Stimulated activated CD4-positive, alpha-beta T cell treated with anti-CD3 and anti-CD28 coated beads, Interleukin-15, amount 100 ng/mL, for 24 hours (primary cell): ENCODE measurements around the gene PTRHD1.

ENCODE experiments used
- DNase-seq: peaks from one replicate; pipeline ENCODE4 v3.0.0-alpha.2; 2020

PTRHD1 gene

DNA sequence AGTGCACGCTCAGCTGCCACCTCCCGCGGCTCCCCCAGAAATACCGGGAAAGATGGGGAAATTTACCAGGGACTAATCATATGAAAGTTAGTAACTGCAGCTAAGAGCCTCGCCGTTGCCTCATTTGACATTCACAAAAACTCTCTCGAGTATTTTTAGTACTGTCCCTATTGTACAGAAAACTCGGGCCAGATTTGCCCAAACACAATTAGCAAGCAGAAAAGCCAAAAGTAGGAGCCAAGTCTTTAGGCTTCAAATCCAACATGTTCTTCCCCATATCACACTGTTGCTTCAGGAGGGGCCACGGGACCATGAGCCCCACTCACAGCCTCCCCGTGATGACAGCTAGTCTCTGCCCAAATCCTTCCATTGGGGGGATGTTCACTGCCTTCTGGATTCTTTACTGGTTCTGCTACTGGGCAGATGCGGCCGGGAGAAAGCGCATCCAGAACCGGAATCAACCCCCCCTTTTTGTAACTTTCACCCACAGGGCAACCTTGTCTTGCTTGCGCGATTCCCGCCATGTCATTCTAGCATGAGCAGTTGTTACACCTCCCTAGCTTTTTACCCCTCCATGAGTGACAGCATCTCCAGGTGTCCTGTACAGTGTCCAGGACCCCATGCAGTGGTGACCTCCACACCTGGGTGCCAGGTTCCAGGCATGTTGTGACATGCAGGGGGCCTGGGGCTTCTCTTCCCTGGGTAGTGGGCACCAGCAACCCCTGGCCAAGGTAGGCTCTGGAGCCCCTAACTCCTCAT is 35.2 kb upstream of the PTRHD1 start:
- no peak for DNase-seq

DNA sequence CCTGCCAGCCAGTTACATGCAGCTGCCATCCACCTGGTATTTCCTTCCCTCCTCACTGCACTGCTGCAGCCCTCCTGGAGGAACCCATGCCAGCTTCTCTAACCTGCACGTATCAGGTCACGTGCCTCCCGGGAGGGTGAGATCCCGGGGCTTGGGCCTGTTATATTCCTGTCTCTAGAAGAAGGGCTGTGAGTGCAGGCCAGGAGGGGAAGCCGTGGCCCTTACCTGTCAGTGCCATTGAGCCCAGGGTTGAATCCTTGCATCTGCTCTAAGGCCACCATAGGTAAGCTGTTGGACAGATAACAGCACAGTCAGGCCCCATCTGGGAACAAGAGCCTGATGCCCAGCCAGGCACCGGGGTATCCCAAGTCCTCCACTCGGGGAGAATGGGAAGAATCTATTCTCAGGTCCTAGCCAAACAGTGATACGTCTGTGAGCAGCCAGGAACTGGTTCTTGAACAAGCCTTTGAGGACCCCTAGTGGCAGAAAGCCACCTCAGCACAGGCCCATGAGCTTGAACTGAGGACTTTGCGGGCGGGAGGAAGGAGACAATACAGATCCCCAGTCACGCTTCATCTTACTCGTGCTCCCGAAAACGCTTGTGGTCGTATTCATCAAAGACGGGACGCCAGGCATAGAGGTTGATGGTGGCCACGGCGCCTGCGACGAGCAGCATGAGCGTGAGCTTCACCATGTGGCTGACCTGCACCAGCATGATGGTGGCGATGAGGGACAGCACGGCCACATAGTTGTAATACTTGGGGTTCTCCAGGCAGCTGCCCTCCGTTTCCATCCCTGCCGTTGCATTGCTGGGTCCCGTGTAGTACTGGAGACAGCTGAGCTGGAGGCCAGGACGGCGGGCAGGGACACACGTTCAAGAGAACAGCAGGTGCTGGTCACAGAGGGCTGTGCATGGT is 34.4 kb upstream of the PTRHD1 start:
- DNase-seq, result peak; percentile 79

DNA sequence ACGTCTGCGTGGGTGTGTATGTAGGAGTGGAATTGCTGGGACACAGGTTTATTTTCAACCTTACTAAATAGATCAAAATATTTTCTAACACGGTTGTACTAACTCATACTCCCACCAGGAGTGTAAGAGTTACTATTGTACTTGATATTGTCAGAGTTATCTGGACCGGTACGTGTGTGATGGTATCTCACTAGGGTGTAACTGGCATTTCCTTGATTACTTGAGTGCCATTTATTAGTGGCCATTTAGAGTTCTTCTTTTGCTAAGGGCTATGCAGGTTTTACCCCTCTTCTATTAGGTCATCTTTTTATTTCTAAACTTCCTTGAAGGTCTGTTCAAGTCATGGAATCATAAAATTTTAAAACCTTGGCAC is 33.6 kb upstream of the PTRHD1 start:
- no peak for DNase-seq

DNA sequence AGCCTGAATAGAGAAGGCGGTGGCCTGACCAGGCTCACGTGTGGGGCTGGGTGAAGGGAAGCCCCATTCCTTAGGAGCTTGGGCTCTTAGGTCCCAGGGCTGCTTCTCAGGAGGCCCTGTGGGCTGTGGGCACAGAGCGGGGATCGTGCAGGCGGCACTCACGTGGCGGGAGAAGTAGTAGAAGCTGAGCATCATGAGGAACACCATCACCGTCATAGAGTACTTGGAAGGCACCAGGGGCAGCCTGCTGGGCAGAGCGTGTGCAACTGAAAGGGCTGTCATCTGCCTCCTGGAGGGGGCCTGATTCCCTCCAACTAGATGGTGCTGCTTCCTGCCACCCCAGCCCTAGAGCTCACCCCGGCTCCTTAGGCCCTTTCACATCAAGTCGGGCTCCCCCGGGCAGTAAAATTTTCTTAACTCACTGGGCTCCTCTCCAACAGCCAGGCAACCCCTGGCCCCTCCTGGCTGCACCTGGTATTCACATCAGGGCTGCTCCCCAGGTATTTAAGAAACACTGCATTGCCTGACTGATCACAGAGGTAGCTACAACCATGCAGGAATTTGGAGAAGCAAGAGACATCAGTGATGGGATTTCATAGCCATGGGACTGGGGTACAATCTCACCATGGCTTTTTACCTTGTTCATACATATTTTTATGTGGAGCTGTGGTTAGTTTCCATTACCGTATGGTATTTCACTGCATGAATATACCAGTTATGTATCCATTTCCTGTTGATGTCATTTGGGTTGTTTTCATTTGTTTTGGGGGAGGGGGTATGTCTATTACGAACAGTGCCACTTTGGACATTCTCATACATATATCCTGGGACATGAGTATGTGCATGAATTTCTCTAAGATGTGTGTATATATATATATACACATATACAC is 32.9 kb upstream of the PTRHD1 start:
- no peak for DNase-seq

DNA sequence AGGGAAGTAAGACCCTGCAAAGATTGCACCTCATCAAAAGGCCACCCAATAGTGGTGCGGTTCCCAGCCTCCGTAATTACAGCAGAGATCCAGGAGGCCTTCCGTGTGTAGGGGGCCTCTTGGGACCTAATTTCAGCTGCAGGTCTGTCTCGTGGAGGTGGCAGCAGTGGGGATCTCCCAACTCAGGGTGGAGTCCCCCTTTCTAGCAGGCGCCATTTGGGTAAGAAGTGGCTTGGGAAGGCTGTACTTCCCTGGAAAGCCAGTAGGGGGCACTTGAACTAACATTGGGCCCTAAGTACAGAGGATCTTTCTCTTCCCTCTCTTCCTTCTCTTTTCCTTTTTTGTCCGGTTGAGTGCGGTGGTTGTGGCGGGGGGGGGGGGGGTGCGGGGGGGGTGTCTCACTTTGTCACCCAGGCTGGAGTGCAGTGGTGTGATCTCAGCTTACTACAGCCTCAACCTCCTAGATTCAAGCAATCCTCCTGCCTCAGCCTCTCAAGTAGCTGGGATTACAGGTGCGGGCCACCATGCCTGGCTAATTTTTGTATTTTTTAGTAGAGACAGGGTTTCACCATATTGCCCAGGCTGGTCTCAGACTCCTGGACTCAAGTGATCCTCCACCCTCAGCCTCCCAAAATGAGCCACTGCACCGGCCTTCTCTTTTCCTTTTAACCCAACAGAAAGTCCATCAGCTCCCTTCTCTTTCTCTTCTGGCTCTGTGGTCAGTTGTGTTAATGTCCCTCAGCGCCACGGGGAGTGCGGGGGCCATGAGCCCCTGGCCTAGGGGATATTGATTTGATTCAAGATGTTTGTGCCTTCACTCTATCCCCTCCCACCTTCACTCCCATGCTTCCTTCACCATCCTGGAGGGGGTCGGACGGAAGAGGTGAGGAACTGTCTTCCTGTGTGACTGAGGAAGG is 32.0 kb upstream of the PTRHD1 start:
- DNase-seq, result peak; percentile 59

DNA sequence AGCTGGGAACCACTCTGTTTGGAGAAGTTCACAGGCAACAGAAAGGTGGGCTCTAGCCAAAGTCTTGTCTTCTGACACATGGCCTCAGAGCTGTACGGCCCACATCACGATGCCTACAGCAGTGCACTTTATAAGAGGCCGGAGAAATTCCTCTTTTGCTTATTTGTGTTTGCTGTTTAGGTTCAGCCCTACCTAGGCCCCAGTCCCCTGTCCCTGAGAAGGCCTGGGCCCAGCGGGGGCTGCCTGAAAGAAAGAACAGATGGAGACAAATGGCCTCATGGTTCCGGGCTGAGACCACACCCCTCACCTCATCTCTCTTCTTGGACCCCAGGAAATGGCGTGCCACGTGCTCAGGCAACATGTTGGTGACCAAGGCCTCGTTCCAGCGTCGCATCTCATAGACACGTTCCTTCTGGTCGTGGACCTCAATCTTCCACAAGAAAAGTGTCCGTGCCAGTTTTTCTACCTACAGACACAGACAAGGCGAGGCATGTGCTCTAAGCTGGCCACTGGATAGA is 30.9 kb upstream of the PTRHD1 start:
- no peak for DNase-seq

DNA sequence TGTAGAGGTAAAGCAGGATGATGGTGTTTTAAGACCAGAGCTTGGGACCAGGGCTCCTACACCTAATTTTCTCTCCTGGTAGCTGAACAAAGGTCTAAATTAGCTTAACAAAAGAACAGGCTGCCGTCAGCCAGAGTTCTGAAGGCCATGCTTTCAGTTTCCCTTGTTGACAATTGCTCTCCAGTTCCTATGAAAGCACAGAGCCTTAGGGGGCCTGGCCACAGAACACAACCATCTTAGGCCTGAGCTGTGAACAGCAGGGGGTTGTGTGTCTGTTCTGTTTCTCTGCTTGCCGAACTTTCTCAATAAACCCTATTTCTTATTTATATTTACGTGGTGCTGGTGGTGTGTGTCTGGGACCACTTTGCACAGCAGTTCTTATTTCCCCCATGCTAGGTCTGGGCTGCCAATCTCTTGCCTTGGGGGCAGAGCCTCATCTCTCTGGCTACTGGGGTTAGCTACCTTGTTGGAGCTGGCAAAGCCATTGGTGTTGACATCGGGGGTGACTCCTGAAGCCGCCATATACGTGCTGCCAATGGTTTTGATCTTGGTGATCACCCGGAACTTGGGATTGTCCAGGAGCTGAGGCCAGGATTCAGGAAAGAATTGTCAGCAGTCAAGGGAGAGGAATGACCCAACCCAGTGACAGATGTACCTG is 29.0 kb upstream of the PTRHD1 start:
- no peak for DNase-seq

DNA sequence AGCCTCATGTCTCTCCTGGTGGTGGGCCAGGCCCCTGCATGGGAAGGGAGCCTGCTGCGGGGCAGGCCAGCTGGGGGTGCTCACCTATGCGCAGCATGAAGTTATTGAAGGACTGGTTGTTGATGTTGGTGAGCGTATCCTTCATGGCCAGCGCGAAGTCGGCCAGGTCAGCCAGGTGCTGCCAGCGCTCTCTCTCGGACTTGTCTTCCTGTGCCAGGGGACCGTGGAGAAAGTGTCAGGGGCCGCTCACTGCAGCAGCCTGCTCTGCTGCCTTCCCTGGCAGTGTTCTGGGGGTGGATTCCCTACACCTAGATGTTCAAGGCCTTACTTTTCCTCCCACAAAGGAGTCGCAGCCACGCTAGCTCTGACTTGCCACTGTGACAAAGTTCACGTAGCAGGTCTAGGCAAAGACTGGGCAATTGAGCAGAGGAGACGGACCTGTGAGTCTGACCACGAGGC is 28.3 kb upstream of the PTRHD1 start:
- DNase-seq, result no peak

DNA sequence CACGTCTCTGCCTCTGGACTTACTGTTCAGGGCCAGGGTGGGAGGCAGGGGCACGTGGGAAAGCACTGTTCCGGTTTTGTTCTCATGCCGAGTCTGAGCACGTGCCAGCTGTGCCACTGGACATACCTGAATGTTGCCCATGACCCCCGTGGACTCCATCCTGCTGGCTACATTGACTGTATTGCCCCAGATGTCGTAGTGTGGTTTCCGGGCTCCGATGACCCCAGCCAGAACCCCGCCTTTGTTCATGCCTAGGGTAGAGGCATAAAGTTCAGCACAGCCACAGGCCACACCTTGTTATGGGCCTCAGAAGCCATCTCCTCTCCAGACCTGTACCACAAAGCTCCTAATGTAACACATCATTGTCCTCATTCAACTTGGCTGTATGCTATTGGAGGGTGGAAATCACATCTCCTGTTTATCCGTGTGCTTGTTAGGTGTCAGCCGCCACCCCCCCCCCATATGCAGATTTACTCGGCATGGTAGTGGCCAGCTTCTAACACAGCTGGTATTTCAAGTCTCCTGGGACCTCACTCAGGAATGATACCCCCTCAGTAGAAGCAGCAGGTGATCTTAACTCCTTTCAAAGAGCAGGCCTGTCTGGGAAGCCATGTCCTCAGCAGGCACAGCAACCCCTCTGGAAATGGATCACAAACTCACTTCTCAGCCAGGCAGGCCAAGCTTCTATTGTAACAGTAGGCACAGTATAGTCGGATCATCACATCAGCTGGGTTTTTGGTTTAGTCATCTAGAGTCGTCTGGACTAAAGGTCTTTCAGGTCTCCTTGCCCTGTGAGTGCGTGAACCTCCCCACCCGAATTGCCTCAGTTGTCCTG is 27.6 kb upstream of the PTRHD1 start:
- no peak for DNase-seq

DNA sequence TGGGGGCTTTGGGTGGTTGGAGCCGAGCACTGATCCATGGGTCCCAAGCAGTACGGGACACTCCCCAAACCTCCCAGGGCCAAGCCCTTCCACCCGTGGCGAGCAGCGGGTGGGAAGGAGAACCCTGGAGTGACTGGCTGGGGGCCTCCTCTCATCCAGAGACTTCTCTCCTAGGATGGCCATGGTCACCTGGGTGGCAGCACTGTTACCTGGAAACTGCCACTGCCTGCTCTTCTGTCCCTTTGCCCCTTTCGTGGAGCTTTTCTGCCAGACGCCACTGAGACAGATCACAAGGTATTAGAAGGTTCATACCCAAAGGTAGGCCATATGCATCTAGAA is 27.0 kb upstream of the PTRHD1 start:
- no peak for DNase-seq

DNA sequence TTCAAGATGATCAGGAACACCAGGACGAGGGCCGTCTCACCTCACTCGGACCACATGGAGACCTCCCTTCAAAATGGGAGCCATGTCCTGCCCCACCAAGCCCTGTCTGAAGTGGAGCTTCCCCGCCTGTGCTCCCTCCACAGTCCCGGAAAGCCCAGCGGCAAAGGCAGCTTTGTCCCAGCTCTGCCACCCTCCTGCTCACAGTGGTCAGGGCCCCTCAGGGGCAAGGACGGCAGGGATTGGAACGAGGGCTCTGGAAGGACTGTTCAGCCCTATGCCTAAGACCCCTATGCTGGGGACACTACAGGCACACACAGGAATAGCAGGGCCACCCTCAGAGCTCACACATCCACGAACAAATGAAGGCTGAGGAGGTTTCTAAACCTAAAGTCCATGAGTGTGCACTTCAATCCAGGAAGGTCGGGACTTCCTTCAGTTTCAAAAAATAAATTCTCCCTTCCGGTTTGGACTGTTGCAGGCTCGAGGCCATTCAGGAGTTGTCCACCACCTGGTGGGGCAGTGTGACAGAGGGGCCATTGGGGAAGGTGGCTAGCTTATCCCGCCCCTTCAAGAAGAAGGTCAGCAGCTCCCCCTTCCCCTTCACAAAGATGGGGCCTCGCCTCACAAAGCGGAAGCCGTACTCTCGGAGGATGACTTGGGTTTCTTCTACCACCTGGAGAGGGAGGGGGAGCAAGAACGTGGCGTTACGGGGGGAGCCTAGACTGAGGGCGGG is 26.4 kb upstream of the PTRHD1 start:
- DNase-seq, result no peak

DNA sequence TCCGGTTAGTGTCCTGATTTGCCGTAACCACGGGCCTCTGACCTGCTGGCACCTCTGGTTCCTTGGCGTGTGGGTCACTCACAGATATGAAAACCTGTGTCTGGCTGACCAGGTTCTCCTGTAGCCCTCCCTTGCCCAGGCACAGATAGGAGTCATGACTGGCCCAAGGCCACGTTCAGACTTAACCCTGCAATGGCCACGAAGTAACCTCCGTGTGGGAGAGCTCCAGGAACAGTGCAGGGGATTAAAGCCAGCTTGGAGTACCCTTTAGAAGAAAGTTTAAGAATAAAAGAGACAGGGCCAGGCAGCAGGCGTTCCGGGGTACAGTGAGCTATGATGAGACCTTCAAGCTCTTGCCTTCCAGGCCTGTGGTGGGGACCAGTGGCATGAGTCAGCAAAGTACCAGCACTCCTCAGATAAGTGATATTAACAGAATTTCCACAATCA is 25.6 kb upstream of the PTRHD1 start:
- DNase-seq, result no peak

DNA sequence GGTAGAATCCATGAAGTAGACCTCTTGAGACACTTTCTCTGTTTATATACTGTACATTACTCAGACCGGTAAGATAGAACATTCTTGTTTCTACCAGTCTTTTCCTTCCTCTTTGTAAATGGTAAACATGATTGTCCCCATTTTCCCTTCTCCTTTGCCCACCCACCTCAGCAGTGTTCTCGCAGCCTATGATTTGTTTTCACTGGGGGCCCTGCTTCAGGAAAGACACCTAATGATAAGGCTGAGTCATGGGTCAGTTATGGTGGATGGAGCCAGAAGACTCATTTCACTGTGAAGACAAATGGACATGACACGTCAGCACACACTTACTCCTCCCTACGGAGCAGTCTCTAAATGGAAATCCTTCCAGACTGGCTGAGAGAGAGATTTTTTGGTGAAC is 23.7 kb upstream of the PTRHD1 start:
- DNase-seq, result no peak

DNA sequence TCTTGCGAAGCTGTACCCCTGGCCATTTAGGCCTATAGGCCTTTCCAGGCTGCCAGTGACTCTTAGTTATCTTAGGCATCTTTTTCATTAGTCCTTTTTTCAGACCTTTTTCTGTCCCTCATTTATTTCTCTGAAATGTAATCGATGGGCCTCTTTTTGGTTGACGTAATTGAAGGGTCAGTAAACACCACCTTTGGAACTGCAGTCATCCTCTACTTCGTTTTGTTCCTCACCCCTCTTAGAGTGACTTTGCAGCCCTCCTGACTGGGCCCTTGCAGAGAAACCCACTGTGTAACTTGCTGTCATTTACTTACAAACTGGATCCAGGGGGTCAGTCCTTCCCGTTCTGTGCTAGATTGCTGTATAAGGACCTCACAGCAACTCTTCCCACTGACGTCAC is 23.2 kb upstream of the PTRHD1 start:
- DNase-seq, result no peak

DNA sequence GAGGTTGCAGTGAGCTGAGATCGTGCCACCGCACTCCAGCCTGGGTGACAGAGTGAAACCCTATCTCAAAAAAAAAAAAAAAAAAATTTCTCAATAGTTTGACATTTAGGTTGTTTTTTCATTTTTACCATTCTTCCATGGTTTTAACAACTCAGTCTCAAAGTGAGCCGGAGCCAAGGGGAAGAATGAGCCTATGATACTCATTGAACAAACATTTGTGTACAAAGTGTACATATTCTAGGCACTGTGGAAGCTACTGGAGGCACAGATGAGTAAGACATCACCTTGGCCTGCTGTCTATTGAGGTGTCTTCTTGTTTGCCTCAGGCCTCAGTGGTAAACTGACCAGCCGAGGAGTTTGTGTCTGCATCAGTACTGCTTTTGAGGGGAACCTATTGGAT is 22.0 kb upstream of the PTRHD1 start:
- DNase-seq, result no peak

DNA sequence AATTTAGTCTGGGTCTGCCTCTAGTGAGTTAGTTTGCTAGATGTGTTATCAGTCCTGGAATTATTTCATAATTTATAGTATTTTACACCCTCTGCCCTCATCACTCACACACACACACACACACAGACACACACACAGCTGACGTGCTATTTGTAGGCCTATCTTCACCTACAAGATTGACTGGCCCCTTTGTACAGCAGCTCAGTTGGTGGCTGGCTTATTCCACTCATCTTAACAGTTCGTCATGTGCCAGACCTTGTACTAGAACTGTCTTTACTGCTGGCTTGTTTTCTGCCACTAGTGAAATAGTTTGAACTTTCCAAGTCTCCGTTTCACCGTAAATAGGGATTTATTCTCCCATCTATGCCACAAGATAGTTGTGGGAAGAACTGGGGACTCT is 21.3 kb upstream of the PTRHD1 start:
- no peak for DNase-seq

DNA sequence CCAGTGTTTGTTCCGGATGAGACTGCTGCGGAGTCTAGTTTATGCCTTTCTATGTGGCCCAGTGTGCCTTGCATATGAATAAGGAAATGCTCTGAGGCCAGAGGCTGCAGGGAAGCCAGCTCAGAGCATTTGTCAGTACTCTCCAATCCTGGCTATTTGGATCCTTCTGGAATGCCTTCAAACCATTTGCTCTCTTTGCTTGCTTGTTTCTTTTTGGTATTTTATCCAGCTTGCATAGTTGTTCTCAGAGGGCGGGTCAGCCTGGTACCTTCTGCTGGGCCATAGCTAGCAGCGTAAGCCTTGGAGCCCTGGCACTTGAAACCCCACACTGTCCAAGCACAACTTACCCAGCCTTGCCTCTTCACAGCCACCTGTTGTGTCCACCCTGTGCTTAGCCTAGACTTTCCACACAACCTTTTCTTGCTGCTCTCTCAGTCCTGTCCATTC is 20.5 kb upstream of the PTRHD1 start:
- DNase-seq, result no peak

DNA sequence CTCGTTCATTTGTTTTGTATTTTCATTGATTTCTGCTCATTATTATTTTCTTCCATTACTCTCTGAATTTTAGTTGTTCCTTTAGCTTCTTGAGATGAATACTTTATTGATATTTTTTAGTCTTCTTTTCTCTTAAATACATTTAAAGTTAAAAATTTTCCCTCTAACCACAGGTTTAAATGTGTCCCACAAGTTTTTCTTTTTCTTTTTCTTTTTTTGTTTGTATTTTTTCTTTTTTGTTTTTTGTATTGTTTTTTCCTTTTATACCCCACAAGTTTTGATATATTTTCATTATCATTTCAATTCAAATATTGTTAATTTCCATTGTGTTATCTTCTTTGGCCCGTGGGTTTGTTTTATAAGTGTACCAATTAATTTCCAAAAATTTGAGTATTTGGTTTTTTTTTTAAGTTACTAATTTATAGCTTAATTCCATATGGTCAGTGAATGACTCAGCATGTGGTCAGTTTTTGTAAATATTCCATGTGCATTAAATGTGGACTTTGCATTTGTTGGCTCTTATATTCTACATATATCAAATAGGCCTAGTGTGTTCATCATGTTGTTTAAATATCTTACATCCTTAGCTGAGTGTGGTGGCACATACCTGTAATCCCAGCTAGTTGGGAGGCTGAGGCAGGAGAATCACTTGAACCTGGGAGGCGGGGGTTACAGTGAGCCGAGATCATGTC is 16.3 kb upstream of the PTRHD1 start:
- DNase-seq, result no peak

DNA sequence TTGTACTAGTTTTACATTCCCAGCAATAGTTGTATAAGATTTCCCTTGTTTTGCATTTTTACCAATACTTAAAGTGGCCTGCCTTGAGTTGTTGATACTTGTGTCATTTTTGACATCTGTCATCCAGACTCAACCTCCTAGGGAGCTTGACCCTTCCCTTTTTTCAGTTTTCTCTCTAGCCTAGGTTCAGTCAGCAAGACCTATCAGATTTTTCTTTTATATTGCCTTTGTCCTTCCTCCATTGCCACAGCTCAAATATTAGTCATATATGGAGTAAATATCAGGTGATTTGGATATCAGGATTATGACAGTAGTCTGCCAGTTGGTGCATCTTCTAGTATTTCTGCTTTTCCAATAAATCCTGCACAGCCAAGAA is 13.5 kb upstream of the PTRHD1 start:
- no peak for DNase-seq
